GM18526 (cell line): ENCODE measurements around the gene TMEM145.

Experiments used
- POLR2A ChIP-seq: IDR thresholded peaks from 3 replicates; pipeline ENCODE4 v1.6.1; 2011; ENCODE audit not compliant: insufficient read length; ENCODE audit errors: extremely low read depth

The TMEM145 gene

DNA sequence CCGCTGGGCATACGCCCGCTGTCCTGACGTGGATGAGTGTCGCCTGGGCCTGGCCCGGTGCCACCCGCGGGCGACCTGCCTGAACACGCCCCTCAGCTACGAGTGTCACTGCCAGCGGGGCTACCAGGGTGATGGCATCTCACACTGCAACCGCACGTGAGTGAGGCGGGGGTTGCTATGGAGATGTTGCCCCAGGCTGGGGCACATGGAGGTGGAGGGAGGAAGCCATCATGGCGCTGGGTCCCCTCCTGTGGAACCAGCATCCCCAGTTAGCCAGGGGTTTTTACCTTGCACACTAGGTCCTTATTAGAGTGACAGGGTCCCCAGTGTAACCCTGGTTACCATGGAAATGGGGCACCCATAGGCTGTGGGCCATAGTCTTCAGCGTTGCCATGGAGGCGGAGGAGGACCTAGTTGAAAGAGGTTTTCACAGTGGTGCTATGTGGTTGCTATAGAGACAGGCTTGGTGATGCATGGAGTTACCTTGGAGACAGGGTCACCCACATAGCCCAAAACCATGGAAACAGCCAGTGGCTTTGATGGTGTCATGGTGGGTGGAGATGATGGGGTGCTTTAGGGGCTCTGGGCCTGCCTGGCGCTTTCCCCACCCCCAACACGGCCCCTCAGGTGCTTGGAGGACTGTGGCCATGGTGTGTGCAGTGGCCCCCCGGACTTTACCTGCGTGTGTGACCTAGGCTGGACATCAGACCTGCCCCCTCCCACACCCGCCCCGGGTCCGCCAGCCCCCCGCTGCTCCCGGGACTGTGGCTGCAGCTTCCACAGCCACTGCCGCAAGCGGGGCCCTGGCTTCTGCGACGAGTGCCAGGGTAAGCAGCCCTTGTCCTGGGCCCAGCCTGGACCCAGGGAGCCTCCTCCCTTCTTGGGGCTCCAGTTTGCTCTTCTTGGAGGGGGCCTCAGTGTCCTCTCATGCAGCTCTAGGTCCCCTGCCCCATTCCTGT lies 39.5 kb downstream of the TMEM145 start:
- no peak for TF ChIP-seq POLR2A

DNA sequence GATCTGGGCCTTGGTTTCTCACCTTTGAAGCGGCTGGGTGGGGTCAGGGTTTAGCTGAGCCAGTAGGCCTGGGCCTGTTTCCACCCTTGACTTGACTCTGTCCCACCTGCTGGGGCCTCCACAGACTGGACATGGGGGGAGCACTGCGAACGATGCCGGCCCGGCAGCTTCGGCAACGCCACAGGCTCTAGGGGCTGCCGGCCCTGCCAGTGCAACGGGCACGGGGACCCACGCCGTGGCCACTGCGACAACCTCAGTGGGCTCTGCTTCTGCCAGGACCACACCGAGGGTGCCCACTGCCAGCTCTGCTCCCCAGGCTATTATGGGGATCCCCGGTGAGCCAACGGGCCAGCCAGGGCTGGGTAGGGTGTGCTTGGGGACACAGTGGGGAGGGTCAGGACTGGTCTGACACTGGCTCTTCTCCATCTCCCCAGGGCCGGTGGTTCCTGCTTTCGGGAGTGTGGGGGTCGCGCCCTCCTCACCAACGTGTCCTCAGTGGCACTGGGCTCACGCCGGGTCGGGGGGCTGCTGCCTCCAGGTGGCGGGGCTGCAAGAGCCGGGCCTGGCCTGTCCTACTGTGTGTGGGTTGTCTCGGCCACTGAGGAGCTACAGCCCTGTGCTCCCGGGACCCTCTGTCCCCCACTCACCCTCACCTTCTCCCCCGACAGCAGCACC lies 40.4 kb downstream of the TMEM145 start:
- no peak for TF ChIP-seq POLR2A

- TF ChIP-seq POLR2A: no peak
Measured at GRCh38 chr19:42355896-42356295, 42.8 kb downstream of the TMEM145 start.

GRCh38 chr19:42356686-42357085 lies 43.6 kb downstream of the TMEM145 start:
- TF ChIP-seq POLR2A: no peak

DNA sequence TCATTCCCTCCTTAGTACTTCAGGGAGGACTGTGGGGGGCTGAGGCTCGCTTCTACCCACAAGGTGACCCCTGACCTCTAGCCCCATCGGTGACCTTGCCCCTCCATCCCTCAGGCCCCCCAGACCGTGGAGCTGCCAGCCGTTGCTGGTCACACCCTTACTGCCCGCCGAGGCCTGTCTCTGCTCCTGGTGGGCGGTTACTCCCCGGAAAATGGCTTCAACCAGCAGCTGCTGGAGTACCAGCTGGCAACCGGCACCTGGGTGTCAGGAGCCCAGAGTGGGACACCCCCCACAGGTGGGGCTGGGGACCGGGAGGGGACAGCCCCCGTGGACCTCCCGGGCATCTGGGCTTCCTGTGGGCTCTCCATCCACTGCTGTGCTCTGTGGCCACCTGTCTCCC lies 44.2 kb downstream of the TMEM145 start:
- TF ChIP-seq POLR2A: no peak

DNA sequence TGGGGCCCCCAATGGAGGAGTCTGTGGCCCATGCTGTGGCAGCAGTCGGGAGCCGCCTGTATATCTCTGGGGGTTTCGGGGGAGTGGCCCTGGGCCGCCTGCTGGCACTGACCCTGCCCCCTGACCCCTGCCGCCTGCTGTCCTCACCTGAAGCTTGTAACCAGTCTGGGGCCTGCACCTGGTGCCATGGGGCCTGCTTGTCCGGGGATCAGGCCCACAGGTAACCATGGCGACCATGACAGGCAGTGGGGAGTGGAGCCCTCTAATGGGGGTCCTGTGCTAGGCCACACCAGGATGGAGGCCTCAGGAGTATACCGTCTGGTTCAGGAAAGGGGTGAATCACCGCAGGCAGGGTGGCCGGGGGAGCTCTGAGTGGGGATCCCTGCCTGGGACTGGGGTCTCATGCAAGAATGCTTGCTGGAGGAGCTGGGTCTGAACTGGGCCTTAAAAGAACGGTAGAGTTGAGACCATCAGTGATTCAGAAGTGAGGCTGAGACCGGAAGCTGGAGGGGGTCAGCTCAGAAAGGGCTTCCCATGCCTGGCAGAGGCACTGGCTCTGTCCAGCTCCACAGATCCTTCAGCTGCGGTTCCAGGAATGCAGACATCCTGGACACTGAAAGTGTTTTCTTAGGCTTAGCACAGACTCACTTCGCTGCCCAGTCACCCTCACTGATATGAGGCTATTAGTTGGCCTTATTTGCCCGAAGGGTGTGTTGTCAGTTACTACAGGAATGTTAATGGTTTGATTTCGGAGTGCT lies 47.9 kb downstream of the TMEM145 start:
- no peak for TF ChIP-seq POLR2A

- TF ChIP-seq POLR2A: no peak
Measured at GRCh38 chr19:42361545-42361910, 48.4 kb downstream of the TMEM145 start.

GRCh38 chr19:42362342-42362741 lies 49.2 kb downstream of the TMEM145 start:
- TF ChIP-seq POLR2A: no peak

DNA sequence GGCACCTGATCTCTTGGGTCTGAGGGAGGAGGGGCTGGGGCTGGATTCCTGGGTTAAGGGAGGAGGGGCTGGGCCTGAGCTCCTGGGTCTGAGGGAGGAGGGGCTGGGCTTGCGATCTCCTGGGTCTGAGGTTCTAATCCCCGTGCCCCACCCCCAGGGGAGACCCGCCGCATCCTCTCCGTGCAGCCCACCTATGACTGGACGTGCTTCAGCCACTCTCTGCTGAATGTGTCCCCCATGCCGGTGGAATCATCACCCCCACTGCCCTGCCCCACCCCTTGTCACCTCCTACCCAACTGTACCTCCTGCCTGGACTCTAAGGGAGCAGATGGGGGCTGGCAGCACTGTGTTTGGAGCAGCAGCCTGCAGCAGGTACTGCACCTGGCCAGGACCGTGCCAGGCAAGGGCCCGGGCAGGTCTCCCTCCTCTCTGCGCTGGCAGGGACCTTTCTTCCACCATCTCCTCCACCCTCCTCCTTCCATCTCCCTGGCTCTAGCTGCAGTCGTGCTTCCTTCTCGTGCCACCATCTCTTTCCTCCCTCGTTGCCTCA lies 49.9 kb downstream of the TMEM145 start:
- TF ChIP-seq POLR2A: no peak

DNA sequence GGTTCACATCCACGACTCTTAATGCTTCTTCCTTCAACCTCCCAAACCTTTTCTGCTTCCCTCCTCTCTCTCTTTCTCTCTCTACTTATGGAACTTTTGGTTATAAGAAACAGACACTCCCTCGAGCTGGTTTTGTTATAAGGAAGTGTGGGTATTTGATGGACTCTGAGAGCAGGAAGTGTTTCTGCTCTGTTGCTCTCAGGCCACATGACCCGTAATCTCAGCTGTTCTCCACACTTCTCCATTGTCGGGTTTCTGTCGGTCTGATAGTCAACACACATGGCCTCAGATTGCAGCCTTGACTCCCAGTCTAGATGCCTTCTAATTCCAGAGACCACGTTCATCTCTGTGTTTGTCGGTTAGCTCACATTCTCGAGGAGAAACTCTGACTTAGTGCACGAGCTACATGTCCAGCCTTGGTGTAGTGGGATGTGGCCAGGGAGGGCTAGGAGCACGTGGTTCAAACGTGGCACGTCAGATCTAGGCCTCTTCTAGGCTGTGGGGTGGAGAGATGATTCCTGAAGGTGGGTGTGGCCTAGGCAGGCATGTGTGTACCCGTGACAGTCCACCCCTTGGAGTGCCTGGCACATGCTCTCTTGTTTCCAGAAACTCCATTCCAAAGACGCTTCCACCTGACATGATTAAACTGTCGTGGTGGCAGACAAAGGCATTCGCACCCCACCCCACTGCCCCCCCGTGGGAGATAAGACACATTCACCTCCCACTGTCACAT lies 50.7 kb downstream of the TMEM145 start:
- TF ChIP-seq POLR2A: no peak

DNA sequence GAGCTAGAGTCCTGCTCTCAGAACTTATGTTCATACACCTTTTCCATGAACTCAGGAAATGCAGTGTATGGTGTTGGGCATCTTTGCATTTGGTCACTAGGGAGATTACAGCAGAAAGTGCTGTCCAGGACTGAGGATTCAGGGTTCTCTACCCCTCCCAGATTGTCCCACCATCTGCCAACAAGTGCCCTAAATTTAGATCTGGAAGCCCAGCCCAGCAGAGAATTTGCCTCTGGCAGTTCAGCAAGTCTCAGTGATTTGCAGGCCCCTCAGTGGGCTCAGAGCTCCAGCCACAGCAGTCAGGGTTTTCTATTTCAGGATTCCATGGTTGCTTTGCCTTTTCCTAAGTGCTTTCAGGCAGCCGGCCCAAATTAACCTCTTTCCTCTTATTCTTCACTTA lies 53.6 kb downstream of the TMEM145 start:
- no peak for TF ChIP-seq POLR2A

DNA sequence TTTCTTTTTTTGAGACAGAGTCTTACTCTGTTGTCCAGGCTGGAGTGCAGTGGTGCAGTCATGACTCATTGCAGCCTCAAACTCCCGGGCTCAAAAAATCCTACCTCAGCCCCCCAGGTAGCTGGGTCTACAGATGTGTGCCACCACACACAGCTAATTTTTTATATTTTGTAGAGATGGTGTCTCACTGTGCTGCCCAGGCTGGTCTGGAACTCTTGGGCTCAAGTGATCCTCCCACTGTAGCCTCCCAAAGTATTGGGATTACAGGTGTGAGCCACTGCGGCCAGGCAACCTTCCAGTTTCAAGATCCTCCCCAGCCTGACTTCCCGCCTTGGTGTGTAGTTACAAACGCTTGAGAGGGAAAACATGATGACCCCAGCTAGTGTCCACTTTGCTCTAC lies 54.8 kb downstream of the TMEM145 start:
- no peak for TF ChIP-seq POLR2A

DNA sequence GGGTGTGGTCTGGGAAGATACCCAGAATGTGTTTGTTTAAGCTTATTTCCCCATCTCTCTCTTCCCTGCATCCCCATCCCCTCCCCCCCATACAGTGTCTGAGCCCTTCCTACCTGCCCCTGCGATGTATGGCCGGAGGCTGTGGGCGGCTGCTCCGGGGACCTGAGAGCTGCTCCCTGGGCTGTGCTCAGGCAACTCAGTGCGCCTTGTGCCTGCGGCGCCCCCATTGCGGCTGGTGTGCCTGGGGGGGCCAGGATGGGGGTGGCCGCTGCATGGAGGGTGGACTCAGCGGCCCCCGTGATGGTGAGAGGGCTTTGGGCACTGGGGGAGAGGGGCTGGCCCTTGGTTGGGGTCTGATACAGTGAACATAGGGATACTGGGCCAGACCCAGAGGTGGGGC lies 55.3 kb downstream of the TMEM145 start:
- no peak for TF ChIP-seq POLR2A

- no peak for TF ChIP-seq POLR2A
Measured at GRCh38 chr19:42368765-42369164, 55.7 kb downstream of the TMEM145 start.
